CD4-positive, alpha-beta memory T cell (primary cell): ENCODE data around the gene MEGF6. TPM values are rescaled to one million over a fixed set of nuclear protein-coding genes. Genes with fewer than 3 reads are reported as not detected.
"Not testable (repeated sequence)": the region's sequence is repeated elsewhere in the genome, so short reads cannot be mapped to it uniquely, and the experiment has no call there.

Source experiments
- CTCF ChIA-PET: fragments of 350-600 bp; sonication (Branson Sonifier 250); formaldehyde crosslinking; loops from one replicate; lab custom pipeline; 2021; ENCODE audit warnings: inconsistent platforms; ENCODE audit not compliant: partially characterized antibody; lab: Charles Lee
- POLR2A ChIA-PET: fragments of 350-600 bp; sonication (Branson Sonifier 250); formaldehyde crosslinking; loops from one replicate; lab custom pipeline; 2021; ENCODE audit not compliant: partially characterized antibody; lab: Charles Lee
- DNase-seq, 5 donors: peaks; one replicate each; pipeline versions ENCODE4 v3.0.0 to v3.0.0-alpha.2; 2020 to 2022; ENCODE audit warnings: mixed read lengths in 1 of 5
- H3K27ac ChIP-seq: one replicate; pipeline ENCODE4 v1.7.0; 2013; ENCODE audit warnings: low read depth, low read length
- H3K27me3 ChIP-seq: 2 replicates; pipeline ENCODE4 v1.7.0; 2013; ENCODE audit warnings: mild to moderate bottlenecking, low read length, moderate library complexity; ENCODE audit not compliant: insufficient read depth
- H3K36me3 ChIP-seq: 2 replicates; pipeline ENCODE4 v1.7.0; 2013; ENCODE audit warnings: mild to moderate bottlenecking, low read length, moderate library complexity; ENCODE audit not compliant: insufficient read depth
- H3K4me1 ChIP-seq: 2 replicates; pipeline ENCODE4 v1.7.0; 2013; ENCODE audit warnings: mild to moderate bottlenecking, low read length, moderate library complexity; ENCODE audit not compliant: insufficient read depth
- H3K4me3 ChIP-seq, 2 donors: one replicate each; pipeline ENCODE4 v1.7.0; 2013; ENCODE audit warnings: low read length in 2 of 2, mild to moderate bottlenecking in 1 of 2
- H3K9me3 ChIP-seq, 2 donors: one replicate each; pipeline ENCODE4 v1.7.0; 2013; ENCODE audit warnings: low read length in 2 of 2, control low read depth in 1 of 2; ENCODE audit not compliant: control insufficient read depth in 1 of 2
- H3K27ac Mint-ChIP-seq, 7 donors: one replicate each; pipeline ENCODE4 v1.8.0; 2020 to 2021; ENCODE audit warnings: mixed read lengths in 7 of 7, mild to moderate bottlenecking in 6 of 7, inconsistent platforms in 3 of 7, moderate library complexity in 3 of 7
- H3K27me3 Mint-ChIP-seq, 2 donors: one replicate each; pipeline ENCODE4 v1.8.0; 2020 to 2021; ENCODE audit warnings: mixed read lengths in 2 of 2
- H3K36me3 Mint-ChIP-seq, 2 donors: one replicate each; pipeline ENCODE4 v1.8.0; 2020 to 2021; ENCODE audit warnings: mixed read lengths in 2 of 2, inconsistent platforms in 1 of 2, mild to moderate bottlenecking in 1 of 2
- H3K4me1 Mint-ChIP-seq, 4 donors: one replicate each; pipeline ENCODE4 v1.8.0; 2020 to 2021; ENCODE audit warnings: mixed read lengths in 4 of 4, mild to moderate bottlenecking in 1 of 4
- H3K4me3 Mint-ChIP-seq, 8 donors: one replicate each; pipeline ENCODE4 v1.8.0; 2020 to 2021; ENCODE audit warnings: mixed read lengths in 8 of 8, mild to moderate bottlenecking in 7 of 8, moderate library complexity in 6 of 8, inconsistent platforms in 3 of 8
- H3K9me3 Mint-ChIP-seq, 8 donors: one replicate each; pipeline ENCODE4 v1.8.0; 2020 to 2021; ENCODE audit warnings: mixed read lengths in 8 of 8, mild to moderate bottlenecking in 5 of 8, inconsistent platforms in 3 of 8, moderate library complexity in 1 of 8
- intact Hi-C: fragments of 100-400 bp; cut with micrococcal nuclease; formaldehyde crosslinking; loops from one replicate; pipeline ENCODE4 v1.15.1; 2023
- polyA plus RNA-seq, 2 donors: library from polyadenylated mRNA; unstranded; fragments of 300-500 nt; fragmentation: Illumina TruSeq; gene quantifications; one replicate each; pipeline ENCODE4 v1.2.3, GENCODE V29; 2021
- total RNA-seq, 2 experiments: library from RNA; stranded (reverse); gene quantifications; one replicate each; pipeline ENCODE4 v1.2.3, GENCODE V29; 2021

The MEGF6 gene
- total and polyA plus RNA-seq, 4 experiments from 2014 or later: 2.4 to 168 (median 87.0) TPM

DNA sequence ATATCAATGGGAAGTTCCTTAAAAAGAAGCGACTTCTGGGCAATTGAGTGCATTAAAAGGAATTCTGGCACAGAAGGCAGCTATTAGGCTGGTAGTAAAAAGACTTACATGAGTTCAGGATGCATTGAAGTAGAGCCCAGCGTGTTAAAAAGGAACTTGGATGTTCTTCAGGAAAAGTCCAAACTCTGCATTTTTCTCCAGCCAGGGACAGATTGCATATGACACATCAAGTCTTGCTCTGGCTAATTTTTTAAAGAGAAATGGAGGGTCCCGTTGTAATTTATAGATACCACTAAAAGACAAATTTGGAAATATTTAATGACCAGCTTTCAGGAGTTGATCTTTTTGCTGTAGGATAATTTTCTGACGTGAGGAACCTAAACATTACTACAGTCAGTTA, 14.7 kb upstream of the MEGF6 start:
- Mint-ChIP-seq H3K9me3 (peaks cover 0 to 2% (median 0%) of the 10 kb centered on the region in 8 donors), H3K27me3 (no peaks in the 10 kb centered on the region), H3K4me1 (peaks cover 25 to 43% (median 34%) of the 10 kb centered on the region in 4 donors), H3K36me3 (peaks cover 7 to 34% of the 10 kb centered on the region in 2 donors), H3K27ac (peak overlapping the region; percentile 77 to 90 (median 88)), H3K4me3 (peak overlapping the region; percentile 76 to 99 (median 86))
- CTCF ChIA-PET: no interaction called here
- peaks cover 30% of the 10 kb centered on the region for H3K36me3 ChIP-seq
- no peaks in the 10 kb centered on the region for H3K27me3 ChIP-seq
- H3K4me1 ChIP-seq: peaks cover 28% of the 10 kb centered on the region
- no peak for DNase-seq
- POLR2A ChIA-PET: interaction anchor here (0.6 to 1.4 kb wide), 4 partner anchors 23 to 135 kb away, joined by 3 to 6 read pairs (median 3); no protein-coding TSS in a partner anchor
- intact Hi-C loops: no loop called here
- H3K4me3 ChIP-seq: peak overlapping the region; percentile 36 to 53
- H3K9me3 ChIP-seq: no peaks in the 10 kb centered on the region
- peak overlapping the region; percentile 53 for H3K27ac ChIP-seq

DNA sequence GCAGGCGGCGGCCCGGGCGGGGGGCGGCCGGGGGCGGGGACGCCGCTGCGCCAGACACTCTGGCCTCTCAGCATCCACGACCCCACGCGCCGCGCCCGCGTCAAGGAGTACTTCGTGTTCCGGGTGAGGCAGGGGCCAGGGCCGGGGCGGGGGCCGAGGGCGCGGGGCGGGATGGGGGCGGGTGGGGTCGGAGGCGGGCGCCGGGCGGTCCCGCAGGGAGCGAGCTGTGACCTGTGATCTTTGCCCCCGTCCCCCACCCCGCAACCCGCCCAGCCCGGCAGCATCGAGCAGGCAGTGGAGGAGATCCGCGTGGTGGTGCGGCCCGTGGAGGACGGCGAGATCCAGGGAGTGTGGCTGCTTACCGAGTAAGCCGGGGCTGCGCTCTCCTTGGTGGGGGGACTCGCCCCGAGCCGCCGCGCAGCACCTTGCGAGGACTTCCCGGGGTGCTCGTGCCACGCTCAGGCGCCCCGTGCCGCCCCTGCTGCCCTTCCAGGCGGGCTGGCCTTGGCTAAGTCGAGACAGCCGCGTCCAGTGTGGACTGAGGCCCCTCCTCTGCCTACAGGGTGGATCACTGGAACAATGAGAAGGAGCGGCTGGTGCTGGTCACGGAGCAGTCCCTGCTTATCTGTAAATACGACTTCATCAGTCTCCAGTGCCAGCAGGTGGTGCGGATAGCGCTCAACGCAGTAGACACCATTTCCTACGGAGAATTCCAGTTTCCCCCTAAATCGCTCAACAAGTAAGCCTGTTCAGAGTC, 14.0 kb upstream of the MEGF6 start:
- peaks cover 0 to 2% (median 0%) of the 10 kb centered on the region in 8 donors for H3K9me3 Mint-ChIP-seq

DNA sequence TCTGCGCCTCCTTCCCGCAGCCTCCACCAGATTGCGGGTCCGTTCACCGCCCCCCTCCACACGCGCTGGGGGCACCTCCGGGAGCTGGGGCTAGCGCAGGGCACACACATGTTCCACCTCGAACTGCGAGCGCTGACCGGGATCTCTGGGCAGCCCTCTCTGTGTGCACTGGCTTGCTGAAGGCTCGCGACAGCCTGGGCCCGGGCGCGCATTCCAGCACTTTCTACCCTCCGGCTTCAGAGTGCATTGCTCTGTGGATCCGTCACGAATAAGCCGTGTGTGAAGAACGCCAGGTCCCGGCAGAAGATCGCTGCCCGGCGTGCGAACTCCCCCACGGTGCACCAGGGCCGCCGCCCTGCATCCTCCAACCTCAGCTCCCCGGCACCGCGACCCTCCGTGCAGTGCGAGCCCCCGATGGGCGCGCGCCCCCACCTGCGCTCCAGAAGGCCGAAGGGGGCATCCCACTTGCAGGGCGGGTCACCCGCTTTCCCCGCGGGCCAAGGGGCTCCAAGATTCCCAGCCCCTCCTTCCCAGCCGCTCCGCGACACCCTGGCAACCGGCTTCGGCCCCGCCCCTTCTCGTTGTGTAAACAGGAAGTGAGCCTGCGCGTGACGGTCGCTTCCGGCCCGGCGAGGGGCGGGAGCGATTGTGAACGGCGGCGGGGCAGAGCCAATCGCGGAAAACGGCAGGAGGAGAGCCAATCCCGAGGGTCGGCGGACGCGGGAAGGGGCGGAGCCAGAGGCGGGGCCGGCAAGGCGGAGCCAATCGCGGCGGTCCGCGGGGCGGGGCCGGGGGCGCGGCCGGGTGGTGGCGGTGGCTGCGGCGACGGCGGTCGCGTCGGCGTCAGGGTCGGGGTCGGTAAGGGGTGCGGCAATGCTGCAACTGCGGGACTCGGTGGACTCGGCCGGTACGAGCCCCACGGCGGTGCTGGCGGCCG, 13.2 kb upstream of the MEGF6 start, which contains the start of gene TPRG1L:
Gene TPRG1L (plus strand): TSS at position 816 of the 937 bp plus-strand sequence. CDS start 58 bp downstream, at position 874.
- POLR2A ChIA-PET: interaction anchor here (0.8 to 1.2 kb wide), 5 partner anchors 13 to 172 kb away, joined by 3 to 7 read pairs (median 6); partner anchors contain the start of genes LRRC47 and MEGF6
- Histone ChIP-seq H3K4me3 (peak within 1 kb of the TSS; percentile 36 to 90), H3K4me1 (peaks cover 33% of the 10 kb centered on the region), H3K9me3 (no peaks in the 10 kb centered on the region), H3K27me3 (no peaks in the 10 kb centered on the region), H3K36me3 (peaks cover 22% of the 10 kb centered on the region), H3K27ac (peak within 1 kb of the TSS; percentile 66)
- peaks cover 0 to 2% (median 0%) of the 10 kb centered on the region in 8 donors for H3K9me3 Mint-ChIP-seq
- H3K27me3 Mint-ChIP-seq: no peaks in the 10 kb centered on the region
- H3K4me3 Mint-ChIP-seq: peak within 1 kb of the TSS; percentile 92 to 99 (median 94)
- CTCF ChIA-PET: interaction anchor here (6.1 kb wide), 1 partner anchor 172 kb away, joined by 60 read pairs; no protein-coding TSS in a partner anchor
- H3K27ac Mint-ChIP-seq: peak within 1 kb of the TSS; percentile 92 to 98 (median 97)
- H3K4me1 Mint-ChIP-seq: peaks cover 25 to 52% (median 41%) of the 10 kb centered on the region in 4 donors
- DNase-seq: peak; percentile 97 to 99 (median 99)
- intact Hi-C loops: loop anchor here (1.0 to 2.0 kb wide), 5 partner anchors 26 to 232 kb away; partner anchors contain the start of genes CEP104, DFFB, SMIM1 and WRAP73
- peaks cover 7 to 25% of the 10 kb centered on the region in 2 donors for H3K36me3 Mint-ChIP-seq

More for the DNA sequence above, 14.0 kb upstream of the MEGF6 start:
- POLR2A ChIA-PET: interaction anchor here (0.6 to 1.4 kb wide), 3 partner anchors 95 to 135 kb away, joined by 3 to 6 read pairs (median 3); no protein-coding TSS in a partner anchor
- Mint-ChIP-seq H3K4me3 (peak overlapping the region; percentile 78 to 99 (median 92)), H3K27ac (peak overlapping the region; percentile 77 to 98 (median 95)), H3K4me1 (peaks cover 25 to 49% (median 39%) of the 10 kb centered on the region in 4 donors), H3K36me3 (peaks cover 7 to 31% of the 10 kb centered on the region in 2 donors), H3K27me3 (no peaks in the 10 kb centered on the region)
- Histone ChIP-seq H3K4me1 (peaks cover 33% of the 10 kb centered on the region), H3K4me3 (peak overlapping the region; percentile 36 to 53), H3K27me3 (no peaks in the 10 kb centered on the region), H3K36me3 (peaks cover 30% of the 10 kb centered on the region), H3K27ac (peak overlapping the region; percentile 66), H3K9me3 (no peaks in the 10 kb centered on the region)
- intact Hi-C loops: loop anchor here (2.0 kb wide), 1 partner anchor 231 kb away; the partner anchor contains the start of genes CEP104 and DFFB
- DNase-seq: peak in 1 of 5 donors; percentile 49
- CTCF ChIA-PET: no interaction called here

DNA sequence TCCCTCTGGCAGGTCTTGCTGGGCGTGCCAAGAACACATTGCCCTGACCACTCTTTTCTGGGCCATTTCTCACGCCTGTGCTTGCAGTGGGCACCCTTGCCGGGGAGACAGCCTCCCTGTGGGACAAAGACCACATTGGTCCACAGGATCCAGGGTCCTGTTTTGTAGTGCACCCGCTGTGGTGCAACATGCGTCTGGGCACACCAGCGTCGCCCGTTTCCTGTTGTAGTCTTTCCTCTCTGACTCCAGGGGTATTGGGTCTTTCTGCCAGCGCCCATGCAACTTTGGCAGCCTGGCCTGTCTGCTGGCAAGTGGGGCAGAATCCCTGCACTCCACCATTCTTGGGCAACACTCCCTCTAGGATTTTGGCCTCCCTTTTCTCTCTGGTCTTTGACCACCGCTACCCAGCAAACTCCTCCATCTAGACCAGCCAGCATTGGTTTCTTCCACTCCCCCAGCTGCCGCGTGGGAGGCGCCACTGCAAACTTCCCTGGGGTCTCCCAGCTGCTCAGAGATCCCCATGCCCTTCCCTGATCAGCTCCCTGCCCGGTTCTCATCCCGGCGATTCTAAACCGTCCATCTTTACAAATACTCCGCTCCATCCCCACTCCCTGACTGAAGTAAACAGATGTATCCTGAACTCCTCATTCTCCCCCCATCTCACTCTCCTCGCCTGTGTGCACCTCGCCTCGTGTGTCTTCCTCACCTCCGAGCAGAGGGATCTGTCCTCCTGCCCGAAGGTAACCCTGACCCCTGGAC, 12.3 kb upstream of the MEGF6 start:
- POLR2A ChIA-PET: interaction anchor here (0.8 to 1.2 kb wide), 5 partner anchors 13 to 173 kb away, joined by 3 to 7 read pairs (median 6); partner anchors contain the start of genes LRRC47 and MEGF6
- intact Hi-C loops: loop anchor here (1.0 to 2.0 kb wide), 5 partner anchors 27 to 233 kb away; partner anchors contain the start of genes CEP104, DFFB, SMIM1 and WRAP73
- H3K27ac ChIP-seq: peak overlapping the region; percentile 66
- H3K4me3 ChIP-seq: peak overlapping the region; percentile 3 to 90
- Mint-ChIP-seq H3K36me3 (peaks cover 7 to 18% of the 10 kb centered on the region in 2 donors), H3K4me3 (peak overlapping the region; percentile 92 to 99 (median 94)), H3K9me3 (peaks cover 0 to 2% (median 0%) of the 10 kb centered on the region in 8 donors), H3K4me1 (peaks cover 29 to 59% (median 45%) of the 10 kb centered on the region in 4 donors), H3K27me3 (no peaks in the 10 kb centered on the region), H3K27ac (peak overlapping the region; percentile 70 to 98 (median 92))
- H3K27me3 ChIP-seq: no peaks in the 10 kb centered on the region
- CTCF ChIA-PET: interaction anchor here (1.0 to 6.1 kb wide), 3 partner anchors 133 to 171 kb away, joined by 3 to 60 read pairs (median 5); no protein-coding TSS in a partner anchor
- H3K4me1 ChIP-seq: peaks cover 37% of the 10 kb centered on the region
- H3K9me3 ChIP-seq: no peaks in the 10 kb centered on the region
- DNase-seq: no peak
- peaks cover 14% of the 10 kb centered on the region for H3K36me3 ChIP-seq

DNA sequence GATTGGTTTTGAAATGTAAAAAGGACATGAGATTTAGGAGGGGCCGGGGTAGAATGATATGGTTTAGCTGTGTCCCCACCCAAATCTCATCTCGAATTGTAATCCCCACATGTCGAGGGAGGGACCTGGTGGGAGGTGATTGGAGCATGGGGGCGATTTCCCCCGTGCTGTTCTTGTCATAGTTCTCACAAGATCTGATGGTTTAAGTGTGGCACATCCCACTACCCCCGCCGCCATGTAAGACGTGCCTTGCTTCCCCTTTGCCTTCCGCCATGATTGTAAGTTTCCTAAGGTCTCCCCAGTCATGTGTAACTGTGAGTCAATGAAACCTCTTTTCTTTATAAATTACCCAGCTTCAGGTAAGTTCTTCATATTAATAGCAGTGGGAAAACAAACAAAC, 10.8 kb upstream of the MEGF6 start:
- H3K36me3 ChIP-seq, H3K9me3 ChIP-seq, H3K27ac ChIP-seq, intact Hi-C loops, H3K27me3 ChIP-seq, DNase-seq, H3K9me3 Mint-ChIP-seq, H3K27me3 Mint-ChIP-seq, H3K4me3 ChIP-seq: not testable (repeated sequence)
- peaks cover 37% of the 10 kb centered on the region for H3K4me1 ChIP-seq
- Mint-ChIP-seq H3K36me3 (peaks cover 3 to 11% of the 10 kb centered on the region in 2 donors), H3K4me3 (peak overlapping the region in 6 of 8 donors; percentile 2 to 78 (median 66)), H3K27ac (peak overlapping the region; percentile 59 to 98 (median 75)), H3K4me1 (peaks cover 29 to 59% (median 45%) of the 10 kb centered on the region in 4 donors)
- CTCF ChIA-PET: interaction anchor here (0.7 to 6.1 kb wide), 8 partner anchors 24 to 169 kb away, joined by 3 to 60 read pairs (median 4); no protein-coding TSS in a partner anchor
- POLR2A ChIA-PET: interaction anchor here (2.2 to 3.7 kb wide), 2 partner anchors 92 to 169 kb away, joined by 5 to 13 read pairs; no protein-coding TSS in a partner anchor
